ENCODE results near the gene ERGIC1.

- TF ChIP-seq CTCF (IDR thresholded peaks at IDR 0.05) (peak in 2 of 4 experiments; percentile 44), POLR2AphosphoS5 (IDR thresholded peaks at IDR 0.05) (peak; percentile 99)
Measured at GRCh38 chr5:172868924-172869591, 35.0 kb downstream of the ERGIC1 start.

Measured in prostate gland (tissue), 2 donors.